ENCODE results near the gene CLEC1B.

GRCh38 chr12:10048526-10048925 lies 49.6 kb upstream of the CLEC1B start:
- TF ChIP-seq, protein P1, sequence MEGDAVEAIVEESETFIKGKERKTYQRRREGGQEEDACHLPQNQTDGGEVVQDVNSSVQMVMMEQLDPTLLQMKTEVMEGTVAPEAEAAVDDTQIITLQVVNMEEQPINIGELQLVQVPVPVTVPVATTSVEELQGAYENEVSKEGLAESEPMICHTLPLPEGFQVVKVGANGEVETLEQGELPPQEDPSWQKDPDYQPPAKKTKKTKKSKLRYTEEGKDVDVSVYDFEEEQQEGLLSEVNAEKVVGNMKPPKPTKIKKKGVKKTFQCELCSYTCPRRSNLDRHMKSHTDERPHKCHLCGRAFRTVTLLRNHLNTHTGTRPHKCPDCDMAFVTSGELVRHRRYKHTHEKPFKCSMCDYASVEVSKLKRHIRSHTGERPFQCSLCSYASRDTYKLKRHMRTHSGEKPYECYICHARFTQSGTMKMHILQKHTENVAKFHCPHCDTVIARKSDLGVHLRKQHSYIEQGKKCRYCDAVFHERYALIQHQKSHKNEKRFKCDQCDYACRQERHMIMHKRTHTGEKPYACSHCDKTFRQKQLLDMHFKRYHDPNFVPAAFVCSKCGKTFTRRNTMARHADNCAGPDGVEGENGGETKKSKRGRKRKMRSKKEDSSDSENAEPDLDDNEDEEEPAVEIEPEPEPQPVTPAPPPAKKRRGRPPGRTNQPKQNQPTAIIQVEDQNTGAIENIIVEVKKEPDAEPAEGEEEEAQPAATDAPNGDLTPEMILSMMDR (conservative IDR thresholded peaks at IDR 0.05; ENCODE audit: low read length), result no peak
- no peak for TF ChIP-seq EZH2phosphoT487 (IDR thresholded peaks at IDR 0.05; ENCODE audit: borderline replicate concordance, low read depth, low read length)

Data from OCI-LY7 (cell line).